ENCODE data around the gene FCRLB.
"Not testable (repeated sequence)": the region's sequence is repeated elsewhere in the genome, so short reads cannot be mapped to it uniquely, and the experiment has no call there.

The FCRLB gene

DNA sequence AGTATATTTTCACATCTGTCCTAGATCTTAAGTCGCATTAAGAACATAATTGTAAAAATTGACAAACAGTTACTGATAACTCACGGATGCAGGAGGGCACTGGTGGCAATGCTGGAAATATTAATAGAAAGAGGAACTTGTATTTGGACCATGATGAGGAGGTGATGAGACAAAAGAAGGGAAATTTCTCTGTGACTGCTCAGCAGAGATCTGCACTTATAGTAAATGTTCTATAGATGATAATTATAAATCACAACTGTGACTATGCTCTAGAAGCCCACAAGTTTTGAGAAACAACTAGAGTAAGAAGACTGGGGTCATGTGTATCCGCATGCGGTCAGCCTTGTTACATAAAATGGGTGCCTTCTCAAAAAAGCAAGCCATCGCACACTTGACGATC, 19.6 kb downstream of the FCRLB start:
- DNase-seq (ENCODE audit: low read depth), result no peak

DNA sequence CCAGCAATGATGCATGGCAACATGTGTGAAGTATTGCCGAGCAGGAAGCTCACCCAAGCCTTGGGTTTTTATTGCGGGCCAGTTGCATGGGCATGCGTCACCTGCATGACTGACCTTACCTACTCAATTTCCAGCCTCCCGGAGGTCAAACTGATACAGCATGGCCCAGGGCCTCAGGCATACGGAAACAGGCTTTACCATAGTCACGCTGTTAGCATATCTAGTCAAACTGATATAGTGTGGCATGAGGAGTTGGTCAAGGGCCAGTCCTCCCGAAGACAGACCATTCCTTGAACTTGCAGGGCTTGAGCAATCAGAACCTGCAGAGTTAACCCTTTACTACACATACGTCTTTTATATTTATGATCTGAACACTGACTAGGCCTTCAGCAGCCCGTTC, 21.9 kb downstream of the FCRLB start:
- DNase-seq (ENCODE audit: low read depth), result no peak

DNA sequence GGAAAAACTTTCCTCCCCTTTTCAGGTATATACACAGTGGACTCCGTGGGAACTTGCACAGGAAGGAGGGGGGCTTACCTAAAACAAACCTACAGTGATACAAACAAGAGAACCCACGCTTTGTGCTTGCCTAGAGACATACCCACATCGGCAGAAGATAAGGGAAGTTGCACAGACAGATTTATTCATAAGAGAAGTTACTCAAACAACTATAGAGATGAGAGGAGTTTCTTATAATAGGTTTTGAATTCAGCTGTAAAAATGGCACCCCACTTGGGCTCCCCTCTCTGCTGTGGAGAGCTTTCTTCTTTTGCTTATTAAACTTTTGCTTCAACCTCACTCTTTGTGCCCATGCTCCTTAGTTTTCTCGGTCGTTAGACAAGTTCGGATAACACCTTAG, 26.5 kb downstream of the FCRLB start:
- no peak for DNase-seq (ENCODE audit: low read depth)

DNA sequence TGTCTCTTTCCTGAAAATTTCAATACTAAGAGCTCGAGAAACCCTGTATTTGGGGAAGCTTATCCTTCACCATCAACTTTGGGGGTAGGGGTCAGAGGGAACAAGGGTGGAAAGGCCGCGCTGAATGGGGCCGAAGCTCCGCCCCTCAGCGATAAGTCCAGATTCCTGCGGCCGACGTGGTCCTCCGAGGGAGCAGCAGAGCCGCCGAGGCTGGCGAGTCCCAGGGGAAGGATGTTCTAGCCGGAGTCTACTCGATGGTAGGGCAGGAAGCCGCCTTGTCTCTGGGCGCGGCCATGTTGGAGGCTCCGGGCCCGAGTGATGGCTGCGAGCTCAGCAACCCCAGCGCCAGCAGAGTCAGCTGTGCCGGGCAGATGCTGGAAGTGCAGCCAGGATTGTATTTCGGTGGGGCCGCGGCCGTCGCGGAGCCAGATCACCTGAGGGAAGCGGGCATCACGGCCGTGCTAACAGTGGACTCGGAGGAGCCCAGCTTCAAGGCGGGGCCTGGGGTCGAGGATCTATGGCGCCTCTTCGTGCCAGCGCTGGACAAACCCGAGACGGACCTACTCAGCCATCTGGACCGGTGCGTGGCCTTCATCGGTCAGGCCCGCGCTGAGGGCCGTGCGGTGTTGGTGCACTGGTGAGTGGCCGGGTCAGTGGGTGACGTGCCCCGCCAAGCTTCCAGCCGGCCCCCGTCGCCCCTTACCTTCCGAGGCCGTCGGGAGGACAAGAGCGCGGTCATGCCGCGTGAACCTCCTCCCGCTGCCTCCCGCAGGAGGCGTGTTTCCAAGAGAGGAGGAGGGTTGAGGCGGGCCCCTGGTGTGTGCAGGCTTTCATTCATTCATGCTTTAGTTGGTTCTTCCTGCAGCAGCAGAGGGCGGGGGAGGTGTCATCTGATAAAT, 28.4 kb downstream of the FCRLB start, which contains the start of gene DUSP12:
Gene DUSP12 (plus strand): TSS at position 278 of the 899 bp plus-strand sequence. CDS start 16 bp downstream, at position 294.
- peak; percentile 72 for DNase-seq (ENCODE audit: low read depth)

DNA sequence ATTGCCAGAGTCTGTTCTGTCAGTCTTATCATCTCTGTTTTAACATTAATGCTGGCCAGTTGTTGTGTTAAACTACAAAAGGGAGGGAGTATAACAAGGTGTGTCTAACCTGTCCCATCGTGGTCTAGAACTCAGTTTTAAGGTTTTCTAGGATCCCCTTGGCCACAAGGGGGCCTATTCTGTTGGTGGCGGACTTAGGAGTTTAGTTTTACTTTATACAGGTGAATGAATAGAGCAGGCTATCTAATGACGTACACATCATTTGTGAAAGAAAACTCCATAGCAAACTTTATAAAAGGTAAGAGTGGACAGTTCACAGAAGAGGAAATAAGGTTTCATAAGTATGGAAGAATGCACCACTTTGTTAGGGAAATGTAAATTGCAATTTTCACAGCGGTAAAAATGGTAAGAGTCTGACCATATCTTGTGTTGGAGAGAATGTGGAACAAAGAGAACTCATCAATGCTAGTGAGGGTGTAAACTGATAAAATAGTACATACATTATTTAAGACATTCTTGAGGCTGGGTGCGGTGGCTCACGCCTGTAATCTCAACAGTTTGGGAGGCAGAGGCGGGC, 42.3 kb downstream of the FCRLB start:
- no peak for DNase-seq (ENCODE audit: low read depth)

DNA sequence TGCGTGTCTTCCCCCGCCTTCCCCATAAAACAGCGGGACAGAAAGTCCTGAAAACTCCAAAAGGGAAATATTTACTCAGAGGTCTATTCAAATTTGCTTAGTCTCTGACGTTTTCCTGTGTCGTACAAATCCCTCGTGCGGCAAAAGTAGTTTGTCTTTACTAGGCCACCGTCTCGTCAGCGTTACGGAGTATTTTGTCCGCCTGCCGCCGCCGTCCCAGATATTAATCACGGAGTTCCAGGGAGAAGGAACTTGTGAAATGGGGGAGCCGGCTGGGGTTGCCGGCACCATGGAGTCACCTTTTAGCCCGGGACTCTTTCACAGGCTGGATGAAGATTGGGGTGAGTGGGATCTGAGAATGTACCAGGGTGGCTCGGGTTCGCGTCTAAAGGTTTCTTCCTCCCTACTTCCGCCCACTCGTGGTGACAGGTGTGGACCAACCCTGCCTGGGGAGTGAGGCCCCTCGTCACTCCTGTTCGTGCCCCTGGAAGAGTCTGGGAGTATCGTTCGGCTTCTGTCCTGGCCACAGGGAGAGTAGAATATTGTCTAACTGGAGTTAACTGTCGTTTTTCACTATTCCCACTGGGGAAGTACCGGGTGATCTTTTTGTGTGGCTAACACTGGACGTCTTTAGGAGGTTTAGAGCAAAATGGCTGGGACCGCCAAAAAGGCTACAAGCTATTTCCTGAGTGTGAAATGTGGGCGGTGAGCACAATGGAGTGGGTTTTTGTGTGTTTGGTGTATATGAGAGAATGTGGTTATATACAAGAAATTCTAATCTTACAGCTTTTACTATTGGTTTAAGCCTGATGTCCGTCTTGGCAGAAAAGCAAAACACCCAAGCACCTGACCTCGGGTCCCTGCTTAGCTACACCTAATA, 45.0 kb downstream of the FCRLB start, which contains the start of gene ATF6:
Gene ATF6 (plus strand): TSS at position 219 of the 880 bp plus-strand sequence. CDS start 41 bp downstream, at position 260.
- peak; percentile 62 for DNase-seq (ENCODE audit: low read depth)

DNA sequence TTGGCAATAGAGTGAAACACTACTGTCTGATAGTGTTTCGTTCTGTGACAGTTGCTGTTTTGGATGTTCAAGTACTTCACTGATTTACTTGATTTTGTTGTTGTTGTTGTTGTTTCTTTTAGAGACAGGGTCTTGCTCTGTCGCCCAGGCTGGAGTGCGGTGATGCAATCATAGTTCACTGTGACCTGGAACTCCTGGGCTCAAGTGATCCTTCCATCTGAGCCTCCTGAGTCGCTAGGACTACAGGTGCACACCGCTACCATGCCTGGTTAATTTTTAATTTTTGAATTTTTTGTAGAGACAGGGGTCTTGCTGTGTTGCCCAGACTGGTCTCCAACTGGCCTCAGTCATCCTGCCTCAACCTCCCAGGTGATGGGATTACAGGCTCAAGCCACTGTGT, 47.1 kb downstream of the FCRLB start:
- DNase-seq (ENCODE audit: low read depth), result no peak

DNA sequence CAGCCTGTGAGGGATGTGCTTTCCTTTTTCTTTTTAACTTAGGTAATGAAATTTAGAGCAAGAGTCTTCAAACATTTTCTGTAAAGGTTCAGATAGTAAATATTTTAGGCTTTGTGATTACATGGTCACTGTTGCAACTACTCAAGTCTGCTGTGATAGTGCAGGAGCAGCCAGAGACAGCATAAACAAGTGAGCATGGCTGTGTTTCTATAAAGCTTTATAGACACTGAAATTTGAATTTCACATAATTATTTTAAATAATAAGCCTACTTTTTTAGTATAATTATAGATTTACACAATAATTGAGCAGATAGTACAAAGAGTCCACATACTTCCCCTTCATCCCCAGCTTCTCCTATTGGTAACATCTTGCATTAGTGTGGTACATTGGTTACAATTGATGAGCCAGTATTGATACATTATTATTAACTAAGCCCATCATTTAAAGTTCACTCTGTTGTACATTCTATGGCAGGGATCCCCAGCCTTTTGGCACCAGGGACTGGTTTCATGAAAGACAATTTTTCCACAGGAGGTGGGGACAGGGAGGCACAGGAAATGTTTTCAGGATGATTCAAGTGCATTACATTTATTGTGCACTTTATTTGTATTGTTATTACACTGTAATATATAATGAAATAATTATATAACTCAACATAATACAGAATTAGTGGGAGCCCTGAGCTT, 47.8 kb downstream of the FCRLB start:
- no peak for DNase-seq (ENCODE audit: low read depth)

DNA sequence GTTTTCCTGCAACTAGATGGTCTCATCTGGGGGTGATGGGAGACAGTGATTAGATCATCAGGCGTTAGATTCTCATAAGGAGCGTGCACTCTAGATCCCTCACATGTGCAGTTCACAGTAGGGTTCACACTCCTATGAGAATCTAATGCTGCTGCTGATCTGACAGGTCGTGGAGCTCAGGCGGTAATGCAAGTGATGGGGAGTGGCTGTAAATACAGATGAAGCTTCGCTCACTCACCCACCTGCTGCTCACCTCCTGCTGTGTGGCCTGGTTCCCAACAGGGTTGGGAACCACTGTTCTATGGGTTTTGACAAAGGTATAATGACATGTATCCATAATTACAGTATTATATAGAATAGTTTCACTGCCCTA, 48.3 kb downstream of the FCRLB start:
- not testable (repeated sequence) for DNase-seq (ENCODE audit: low read depth)

DNA sequence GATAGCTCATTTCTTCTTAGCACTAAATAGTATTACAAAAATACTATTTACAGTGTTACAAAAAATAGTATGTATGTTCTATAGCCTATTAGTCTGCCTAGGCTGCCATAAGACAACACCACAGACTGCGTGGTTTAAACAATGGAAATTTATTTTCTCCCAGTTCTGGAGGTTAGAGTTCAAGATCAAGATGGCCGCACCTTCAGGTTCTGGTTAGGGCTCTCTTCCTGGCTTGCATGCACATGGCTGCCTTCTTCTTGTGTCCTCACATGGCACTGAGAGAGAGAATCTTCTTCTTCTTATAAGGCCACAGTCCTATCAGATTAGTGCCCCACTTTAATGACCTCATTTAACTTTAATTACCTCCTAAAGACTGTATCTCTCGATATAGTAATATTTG, 48.9 kb downstream of the FCRLB start:
- no peak for DNase-seq (ENCODE audit: low read depth)

DNA sequence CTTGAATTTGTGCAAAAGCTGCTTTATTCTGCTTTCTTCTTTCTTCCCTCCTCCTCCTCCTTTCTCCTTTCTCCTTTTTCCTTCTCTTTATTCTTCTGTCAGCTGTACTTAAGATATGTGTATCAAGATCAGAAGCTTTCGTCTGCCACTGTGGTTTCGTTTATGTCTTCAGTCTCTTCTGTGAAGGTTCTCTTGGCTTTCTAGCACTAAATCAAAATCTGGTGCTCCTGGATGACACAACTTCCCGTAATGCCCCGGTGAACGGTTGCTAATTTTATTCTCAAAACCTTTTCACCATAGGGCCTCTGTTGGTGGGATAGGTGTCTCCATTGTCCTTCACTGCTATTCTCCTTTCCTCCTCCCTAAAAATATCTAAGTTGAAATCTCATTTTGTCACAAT, 49.8 kb downstream of the FCRLB start:
- no peak for DNase-seq (ENCODE audit: low read depth)

DNA sequence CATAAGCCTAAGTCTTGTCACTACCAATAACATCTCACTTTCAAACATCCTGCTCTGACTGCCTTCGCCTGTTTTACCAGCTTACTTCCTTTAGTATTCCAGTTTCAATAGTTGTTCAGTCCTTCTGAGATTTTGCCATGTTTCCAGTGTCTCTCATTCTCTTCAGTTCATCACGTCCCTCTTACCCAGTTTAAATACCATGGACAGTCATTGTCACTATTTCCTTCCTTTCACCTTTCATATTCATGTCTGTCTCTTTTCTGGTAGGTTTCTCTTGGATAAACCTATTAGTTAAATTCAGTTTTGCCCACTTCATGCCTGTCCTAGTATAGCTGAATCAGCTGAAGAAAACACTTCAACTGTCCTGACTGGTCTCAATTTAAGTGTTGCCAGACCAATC, 50.6 kb downstream of the FCRLB start:
- DNase-seq (ENCODE audit: low read depth), result no peak

DNA sequence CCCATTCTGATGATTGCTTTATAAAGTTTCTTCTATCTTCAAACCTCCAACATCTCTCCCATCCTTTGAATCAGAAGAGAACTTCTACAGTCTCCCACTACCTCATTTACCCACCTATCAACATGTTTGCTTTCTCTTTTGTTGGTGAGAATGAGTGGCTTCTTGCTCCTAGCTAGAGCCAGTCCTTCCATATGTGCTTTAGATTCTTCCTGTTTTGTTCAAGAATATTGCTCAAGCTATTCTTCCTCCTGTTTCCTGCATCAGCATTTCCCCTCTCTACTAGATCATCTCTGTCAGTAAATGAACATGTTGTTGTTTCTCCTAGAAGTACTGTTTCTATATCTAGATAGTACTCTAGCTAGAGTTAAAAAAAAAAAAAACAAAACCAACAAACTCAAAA, 51.1 kb downstream of the FCRLB start:
- no peak for DNase-seq (ENCODE audit: low read depth)

DNA sequence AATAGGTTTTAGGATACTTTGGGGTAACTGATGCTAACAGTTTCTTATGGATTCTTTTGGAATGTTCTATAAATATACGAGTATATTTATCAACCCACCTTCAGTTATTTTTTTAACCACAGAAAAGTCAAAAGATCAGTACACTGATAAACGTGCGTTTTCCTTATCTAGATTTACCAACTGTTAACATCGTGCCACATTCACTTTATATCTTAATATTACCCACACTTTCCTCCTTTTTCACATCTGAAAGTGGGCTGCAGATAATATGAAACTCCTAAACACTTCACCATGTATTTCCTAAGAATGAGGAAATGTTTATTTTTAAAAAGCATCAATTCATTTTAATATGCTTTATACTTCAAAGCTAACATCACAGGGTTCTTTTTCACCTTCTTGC, 52.4 kb downstream of the FCRLB start:
- no peak for DNase-seq (ENCODE audit: low read depth)

DNA sequence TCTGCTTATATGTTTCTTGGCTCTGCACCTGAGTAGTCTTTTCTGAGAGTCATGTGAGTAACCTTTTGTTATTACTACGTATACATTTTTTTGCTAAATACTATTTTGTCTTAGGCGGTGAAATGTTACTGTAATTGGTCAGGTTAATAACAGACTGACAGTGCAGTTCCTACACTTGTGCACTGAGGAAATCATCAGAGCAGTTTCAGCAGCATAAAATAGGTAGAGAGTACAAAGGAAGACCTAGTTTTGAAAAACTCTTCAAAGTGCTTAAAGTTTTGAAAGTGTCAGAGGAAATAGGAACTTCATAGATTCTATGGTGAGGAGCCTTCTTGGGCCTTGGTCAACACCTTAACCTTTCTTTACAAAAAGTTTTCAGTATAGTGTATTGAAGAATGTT, 55.9 kb downstream of the FCRLB start:
- DNase-seq (ENCODE audit: low read depth), result no peak

Data from T-helper 22 cell (primary cell).